Hepatocyte (in vitro differentiated cells): ENCODE measurements around the gene PFN3. TPM values are rescaled to one million over a fixed set of nuclear protein-coding genes. Genes with fewer than 3 reads are reported as not detected.

Experiments used
- DNase-seq: peaks from one replicate; pipeline ENCODE4 v3.0.0-alpha.2; 2016; ENCODE audit warnings: low spot score
- H2AFZ ChIP-seq: fragments of 200-600 bp; sonication (generic); 2 replicates; pipeline ENCODE4 v1.6.0; 2016; ENCODE audit warnings: antibody characterized with exemption, mild to moderate bottlenecking
- H3K27ac ChIP-seq: fragments of 200-600 bp; sonication (generic); 2 replicates; pipeline ENCODE4 v1.5.1; 2016; ENCODE audit warnings: mild to moderate bottlenecking
- H3K27me3 ChIP-seq: fragments of 200-600 bp; sonication (generic); 2 replicates; pipeline ENCODE4 v1.6.1; 2016
- H3K36me3 ChIP-seq: fragments of 200-600 bp; sonication (generic); replicated peaks from 2 replicates; pipeline ENCODE4 v1.5.1; 2016; ENCODE audit warnings: low read depth; ENCODE audit not compliant: insufficient read depth
- H3K4me1 ChIP-seq: fragments of 200-600 bp; sonication (generic); 2 replicates; pipeline ENCODE4 v1.5.1; 2016; ENCODE audit warnings: mild to moderate bottlenecking, moderate library complexity; ENCODE audit not compliant: insufficient read depth
- H3K4me2 ChIP-seq: fragments of 200-600 bp; sonication (generic); 2 replicates; pipeline ENCODE4 v1.6.0; 2016
- H3K4me3 ChIP-seq: fragments of 200-600 bp; sonication (generic); 2 replicates; pipeline ENCODE4 v1.5.1; 2016; ENCODE audit warnings: mild to moderate bottlenecking
- H3K79me2 ChIP-seq: fragments of 200-600 bp; sonication (generic); 2 replicates; pipeline ENCODE4 v1.6.0; 2017; ENCODE audit warnings: mild to moderate bottlenecking
- H3K9me2 ChIP-seq: fragments of 200-600 bp; sonication (generic); replicated peaks from 2 replicates; pipeline ENCODE4 v1.6.0; 2017; ENCODE audit warnings: mild to moderate bottlenecking; ENCODE audit not compliant: insufficient read depth
- H3K9me3 ChIP-seq: fragments of 200-600 bp; sonication (generic); 2 replicates; pipeline ENCODE4 v1.5.1; 2016; ENCODE audit warnings: low read depth, mild to moderate bottlenecking
- H4K20me1 ChIP-seq: fragments of 200-600 bp; sonication (generic); 2 replicates; pipeline ENCODE4 v1.6.0; 2016; ENCODE audit warnings: mild to moderate bottlenecking; ENCODE audit not compliant: insufficient read depth, poor library complexity, severe bottlenecking
- EZH2 ChIP-seq: fragments of 200-600 bp; sonication (generic); IDR thresholded peaks from 2 replicates; pipeline ENCODE4 v1.6.1; 2016; ENCODE audit warnings: antibody characterized with exemption, mild to moderate bottlenecking, borderline replicate concordance
- EZH2phosphoT487 ChIP-seq: fragments of 200-600 bp; sonication (generic); IDR thresholded peaks from one replicate; pipeline ENCODE4 v1.6.1; 2018; ENCODE audit warnings: antibody characterized with exemption, mild to moderate bottlenecking, low read depth, moderate library complexity; ENCODE audit not compliant: unreplicated experiment, severe bottlenecking
- WGBS: methylation state at CpG from one replicate; pipeline ENCODE4 v1.1.6; 2016; ENCODE audit warnings: low lambda C conversion rate; ENCODE audit errors: missing lambda C conversion rate; 5-methylcytosine and 5-hydroxymethylcytosine counted together
- polyA plus RNA-seq: library from polyadenylated mRNA; unstranded; fragments of >200 nt; fragmentation: Nextera tagmentation; extraction: Ambion mirVana; gene quantifications from 2 replicates; pipeline ENCODE4 v1.2.1, GENCODE V29; 2016
- total RNA-seq: library from RNA; depleted of rRNA; stranded (reverse); fragments of >200 nt; gene quantifications from 2 replicates; pipeline ENCODE4 v1.2.3, GENCODE V29; 2014
- TF ChIP-seq, protein P1 (sequence below): fragments of 200-600 bp; sonication (generic); IDR thresholded peaks from 2 replicates; pipeline ENCODE4 v1.5.1; 2016; ENCODE audit warnings: antibody characterized with exemption, mild to moderate bottlenecking; ENCODE audit not compliant: poor library complexity

The PFN3 gene
- total and polyA plus RNA-seq, 2 experiments from 2014 or later, result not detected

DNA sequence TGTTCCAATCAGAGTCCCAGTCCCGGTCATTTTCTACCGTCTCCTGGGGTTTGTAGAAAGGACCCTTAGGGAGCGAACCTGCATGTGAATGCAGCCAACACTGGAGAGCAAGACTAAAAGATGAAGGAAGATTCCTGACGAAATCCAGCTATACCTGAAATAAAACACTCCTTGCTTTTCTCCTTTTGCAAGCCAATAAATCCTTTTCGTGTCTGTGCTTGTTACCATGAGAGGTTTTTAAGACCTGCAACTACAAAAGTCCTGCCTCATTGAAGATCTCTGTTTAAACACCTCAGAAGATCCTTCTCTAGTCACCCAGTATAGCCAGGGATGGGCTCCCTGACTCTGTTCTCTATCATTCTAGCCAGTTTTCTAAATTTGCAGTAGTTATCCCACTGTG is 26.2 kb downstream of the PFN3 start:
- Histone ChIP-seq H3K27ac (no peak overlapping the region), H3K4me3 (no peak overlapping the region), H3K4me2 (no peak overlapping the region), H3K9me3 (no peaks in the 10 kb centered on the region), H3K79me2 (peaks cover 5% of the 10 kb centered on the region), H3K27me3 (no peaks in the 10 kb centered on the region), H4K20me1 (no peaks in the 10 kb centered on the region), H2AFZ (no peak overlapping the region), H3K4me1 (peaks cover 12% of the 10 kb centered on the region), H3K36me3 (no peaks in the 10 kb centered on the region), H3K9me2 (no peaks in the 10 kb centered on the region)
- TF ChIP-seq, protein P1, sequence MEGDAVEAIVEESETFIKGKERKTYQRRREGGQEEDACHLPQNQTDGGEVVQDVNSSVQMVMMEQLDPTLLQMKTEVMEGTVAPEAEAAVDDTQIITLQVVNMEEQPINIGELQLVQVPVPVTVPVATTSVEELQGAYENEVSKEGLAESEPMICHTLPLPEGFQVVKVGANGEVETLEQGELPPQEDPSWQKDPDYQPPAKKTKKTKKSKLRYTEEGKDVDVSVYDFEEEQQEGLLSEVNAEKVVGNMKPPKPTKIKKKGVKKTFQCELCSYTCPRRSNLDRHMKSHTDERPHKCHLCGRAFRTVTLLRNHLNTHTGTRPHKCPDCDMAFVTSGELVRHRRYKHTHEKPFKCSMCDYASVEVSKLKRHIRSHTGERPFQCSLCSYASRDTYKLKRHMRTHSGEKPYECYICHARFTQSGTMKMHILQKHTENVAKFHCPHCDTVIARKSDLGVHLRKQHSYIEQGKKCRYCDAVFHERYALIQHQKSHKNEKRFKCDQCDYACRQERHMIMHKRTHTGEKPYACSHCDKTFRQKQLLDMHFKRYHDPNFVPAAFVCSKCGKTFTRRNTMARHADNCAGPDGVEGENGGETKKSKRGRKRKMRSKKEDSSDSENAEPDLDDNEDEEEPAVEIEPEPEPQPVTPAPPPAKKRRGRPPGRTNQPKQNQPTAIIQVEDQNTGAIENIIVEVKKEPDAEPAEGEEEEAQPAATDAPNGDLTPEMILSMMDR, result no peak
- TF ChIP-seq EZH2, result no peak
- TF ChIP-seq EZH2phosphoT487, result no peak
- 66% methylated on average over 5 of the region's 5 CpGs for WGBS
- no peak for DNase-seq

DNA sequence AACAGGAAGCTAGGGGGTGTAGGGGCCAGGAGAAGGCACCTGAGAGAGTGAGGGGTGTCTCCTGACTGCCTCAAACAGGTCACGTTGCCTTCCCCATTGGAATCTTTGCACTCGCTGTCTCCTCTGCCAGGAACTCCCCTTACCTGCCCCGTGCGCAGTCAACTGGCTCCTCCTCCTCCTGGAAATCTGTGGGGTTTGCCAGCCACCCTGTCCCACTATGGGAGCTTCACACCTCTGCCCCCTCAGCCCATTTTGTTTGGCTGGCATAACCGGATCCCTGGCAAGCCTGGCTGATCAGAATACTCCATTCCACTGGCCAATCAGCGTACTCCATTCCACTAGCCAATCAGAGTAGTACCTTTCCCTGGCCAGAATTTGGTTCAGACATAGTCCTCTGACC is 26.7 kb downstream of the PFN3 start:
- 60% methylated on average over 6 of the region's 6 CpGs for WGBS
- no peak overlapping the region for H2AFZ ChIP-seq

DNA sequence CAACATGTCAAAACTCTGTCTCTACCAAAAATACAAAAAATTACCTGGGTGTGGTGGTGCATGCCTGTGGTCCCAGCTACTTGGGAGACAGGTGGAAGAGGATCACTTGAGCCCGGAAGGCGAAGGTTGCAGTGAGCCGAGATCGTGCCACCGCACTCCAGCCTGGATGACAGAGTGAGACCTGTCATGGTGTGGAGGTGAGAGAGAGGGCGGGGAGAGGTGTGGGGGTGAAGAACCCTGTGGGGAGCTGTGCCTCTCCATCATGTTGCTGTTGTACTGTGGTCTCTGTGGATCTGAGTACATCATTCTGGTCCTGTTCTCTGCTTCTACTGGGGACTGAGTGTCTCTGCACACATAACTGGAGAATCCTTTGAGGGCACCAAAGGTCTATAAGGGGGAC is 27.6 kb downstream of the PFN3 start:
- no peaks in the 10 kb centered on the region for H3K27me3 ChIP-seq
- no peak overlapping the region for H3K27ac ChIP-seq
- peaks cover under 1% of the 10 kb centered on the region for H3K4me1 ChIP-seq
- peak overlapping the region; percentile 89 for H3K4me2 ChIP-seq
- no peak overlapping the region for H2AFZ ChIP-seq
- no peak for DNase-seq
- H3K79me2 ChIP-seq, result peaks cover 5% of the 10 kb centered on the region
- no peaks in the 10 kb centered on the region for H3K9me2 ChIP-seq
- H4K20me1 ChIP-seq, result no peaks in the 10 kb centered on the region
- no peaks in the 10 kb centered on the region for H3K9me3 ChIP-seq
- H3K36me3 ChIP-seq, result no peaks in the 10 kb centered on the region
- 93% methylated on average over 6 of the region's 6 CpGs for WGBS
- H3K4me3 ChIP-seq, result no peak overlapping the region
- TF ChIP-seq EZH2phosphoT487 (no peak), EZH2 (no peak)
- TF ChIP-seq, protein P1, result no peak

More for the DNA sequence above, 26.7 kb downstream of the PFN3 start:
- Histone ChIP-seq H3K27me3 (no peaks in the 10 kb centered on the region), H3K4me3 (no peak overlapping the region), H3K9me2 (no peaks in the 10 kb centered on the region), H3K4me1 (peaks cover 9% of the 10 kb centered on the region), H3K9me3 (no peaks in the 10 kb centered on the region), H3K36me3 (no peaks in the 10 kb centered on the region), H3K4me2 (no peak overlapping the region), H3K27ac (no peak overlapping the region), H4K20me1 (no peaks in the 10 kb centered on the region), H3K79me2 (peaks cover 5% of the 10 kb centered on the region)
- TF ChIP-seq EZH2phosphoT487 (no peak), EZH2 (no peak)
- TF ChIP-seq, protein P1, result no peak
- no peak for DNase-seq
